HG03342 (cell line): ENCODE data around the gene ACTA2.
A peak's percentile ranks its signal among the peaks of the same experiment; 100 is the strongest.

ENCODE experiments used
- ATAC-seq: cut with Tn5 transposase; IDR thresholded peaks from one replicate; pipeline ENCODE4 v1.9.1; 2021; ENCODE audit warnings: mild to moderate bottlenecking, moderate library complexity; ENCODE audit not compliant: unreplicated experiment

Gene ACTA2

DNA sequence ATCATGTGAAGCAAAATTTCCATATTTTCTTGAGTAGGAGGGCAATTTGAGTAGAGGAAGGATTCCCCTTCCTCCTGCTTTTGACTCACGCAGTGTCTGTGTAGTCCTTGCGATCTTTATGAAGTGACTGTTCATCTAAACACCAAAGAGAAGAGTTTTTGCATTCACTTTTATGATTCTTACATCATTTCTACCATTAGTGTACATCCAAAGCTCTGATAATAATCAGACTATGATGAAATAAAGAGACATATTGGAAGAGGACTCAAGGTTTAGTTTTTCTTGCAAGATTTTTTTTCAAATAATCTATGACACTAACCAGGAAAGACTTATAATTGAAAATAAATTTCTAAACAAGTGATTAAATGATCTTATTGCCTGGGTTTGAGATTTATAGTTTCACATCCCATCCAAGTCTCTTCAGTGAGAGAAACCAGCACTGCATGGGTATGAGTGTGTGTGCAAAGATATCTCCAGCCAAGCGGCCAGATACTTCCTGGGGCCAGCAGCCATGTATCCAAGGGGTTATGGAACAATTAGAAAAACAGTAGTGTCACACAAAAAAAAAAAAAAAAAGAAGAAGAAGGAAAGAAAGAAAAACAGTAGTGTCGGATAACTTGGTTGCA lies 2.0 kb upstream of the ACTA2 start:
- ATAC-seq: no peak

GRCh38 chr10:88953662-88954061 lies 1.1 kb upstream of the ACTA2 start:
- no peak for ATAC-seq

- no peak for ATAC-seq
Measured at GRCh38 chr10:88949912-88950837, 2.4 kb downstream of the ACTA2 start.

- no peak for ATAC-seq
Measured at GRCh38 chr10:88949051-88949450, 3.5 kb downstream of the ACTA2 start.

- ATAC-seq: no peak
Measured at GRCh38 chr10:88946965-88947590, 5.5 kb downstream of the ACTA2 start.

DNA sequence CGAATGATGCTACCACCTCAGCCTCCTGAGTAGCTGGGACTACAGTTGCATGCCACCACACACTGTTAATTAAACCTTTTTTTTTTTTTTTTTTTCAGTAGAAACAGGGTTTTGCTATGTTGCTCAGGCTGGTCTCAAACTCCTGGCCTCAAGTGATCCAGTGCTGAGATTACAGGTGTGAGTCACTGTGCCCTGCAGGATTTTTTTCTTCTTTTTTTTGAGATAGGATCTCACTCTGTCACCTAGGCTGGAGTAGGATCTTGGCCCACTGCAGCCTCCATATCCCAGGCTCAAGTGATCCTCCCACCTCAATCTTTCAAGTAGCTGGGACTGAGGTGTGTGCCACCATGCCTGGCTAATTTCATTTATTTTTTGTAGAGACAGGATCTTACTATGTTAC lies 6.4 kb downstream of the ACTA2 start:
- no peak for ATAC-seq

DNA sequence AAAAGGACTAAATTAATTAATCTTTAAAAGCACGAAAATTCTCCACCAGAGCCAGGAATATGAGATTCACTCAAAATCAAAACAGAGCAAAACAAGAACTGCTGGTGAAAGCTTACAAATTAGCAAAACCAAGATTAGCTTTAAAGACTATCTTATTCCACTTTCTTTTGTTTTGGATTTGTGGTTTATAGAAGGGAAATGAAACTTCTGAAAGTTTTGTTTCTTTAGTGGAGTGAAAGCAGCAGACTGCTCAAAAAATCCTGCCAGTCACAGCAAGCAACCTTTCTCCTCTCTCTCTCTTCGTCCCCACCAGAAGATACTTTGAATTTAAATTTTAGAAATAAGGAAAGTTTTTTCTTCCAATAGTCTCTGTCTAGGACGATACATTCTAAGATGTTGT lies 7.8 kb downstream of the ACTA2 start:
- peak; percentile 61 for ATAC-seq

- no peak for ATAC-seq
Measured at GRCh38 chr10:88943778-88944177, 8.8 kb downstream of the ACTA2 start.

GRCh38 chr10:88941026-88941425 lies 11.5 kb downstream of the ACTA2 start:
- no peak for ATAC-seq

DNA sequence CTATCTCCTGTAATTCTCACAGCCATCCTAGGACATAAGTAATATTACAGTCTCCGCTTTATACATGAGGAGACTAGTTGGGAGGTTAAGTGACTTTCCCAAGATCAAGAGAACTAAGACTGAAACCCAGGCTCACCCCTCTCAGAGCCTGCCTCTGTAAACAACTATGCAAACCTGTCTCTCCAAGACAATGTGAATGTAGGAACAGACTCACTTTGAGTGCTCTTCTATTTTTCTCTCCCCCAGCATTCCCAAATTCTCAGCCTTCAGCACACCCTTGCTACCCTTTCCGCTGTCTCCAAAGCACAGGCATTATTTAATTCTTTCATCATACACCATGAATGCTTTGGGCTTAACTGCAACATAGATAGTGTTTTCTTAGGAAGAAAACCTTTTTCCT lies 13.6 kb downstream of the ACTA2 start:
- ATAC-seq: no peak

DNA sequence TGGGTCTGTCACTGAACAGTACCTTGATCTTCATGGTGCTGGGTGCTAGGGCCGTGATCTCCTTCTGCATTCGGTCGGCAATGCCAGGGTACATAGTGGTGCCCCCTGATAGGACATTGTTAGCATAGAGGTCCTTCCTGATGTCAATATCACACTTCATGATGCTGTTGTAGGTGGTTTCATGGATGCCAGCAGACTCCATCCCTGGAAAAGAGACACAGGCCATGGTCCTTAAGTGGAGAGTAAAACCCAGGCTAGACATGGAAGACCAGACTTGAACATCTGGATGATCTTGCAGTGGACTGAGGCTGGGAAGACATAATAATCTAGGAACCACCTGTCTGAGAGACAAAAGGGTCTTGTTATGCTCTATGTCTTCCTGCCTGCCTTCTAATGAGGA lies 14.5 kb downstream of the ACTA2 start:
- ATAC-seq: no peak

- no peak for ATAC-seq
Measured at GRCh38 chr10:88936656-88937055, 15.9 kb downstream of the ACTA2 start.

DNA sequence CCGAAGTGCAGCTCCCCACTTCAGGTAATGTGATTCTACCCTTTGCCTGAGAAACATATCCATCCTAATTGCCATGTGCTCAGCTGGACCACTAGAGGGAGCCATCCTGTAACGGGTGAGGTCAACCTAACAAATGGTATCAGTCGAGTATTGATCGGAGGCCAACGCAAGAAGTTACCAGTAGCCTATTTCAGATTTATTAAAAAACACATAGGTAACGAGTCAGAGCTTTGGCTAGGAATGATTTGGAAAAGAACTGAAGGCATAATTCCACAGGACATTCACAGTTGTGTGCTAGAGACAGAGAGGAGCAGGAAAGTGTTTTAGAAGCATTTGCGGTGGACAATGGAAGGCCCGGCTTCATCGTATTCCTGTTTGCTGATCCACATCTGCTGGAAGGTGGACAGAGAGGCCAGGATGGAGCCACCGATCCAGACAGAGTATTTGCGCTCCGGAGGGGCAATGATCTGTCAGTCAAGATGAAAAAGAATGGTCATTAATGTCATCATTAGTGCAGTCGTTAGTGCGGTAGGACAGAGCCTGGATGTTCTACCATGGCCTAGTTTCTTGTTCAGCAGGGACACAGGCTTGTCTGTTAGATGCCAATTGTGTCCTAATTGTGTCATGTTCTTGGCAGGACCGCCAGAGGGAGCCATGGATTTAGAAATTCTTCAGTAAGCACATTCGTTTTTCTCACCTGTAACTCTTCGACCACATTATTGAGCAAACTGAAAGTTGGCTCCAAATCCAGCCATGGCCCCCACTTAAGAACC lies 17.5 kb downstream of the ACTA2 start:
- ATAC-seq: no peak

DNA sequence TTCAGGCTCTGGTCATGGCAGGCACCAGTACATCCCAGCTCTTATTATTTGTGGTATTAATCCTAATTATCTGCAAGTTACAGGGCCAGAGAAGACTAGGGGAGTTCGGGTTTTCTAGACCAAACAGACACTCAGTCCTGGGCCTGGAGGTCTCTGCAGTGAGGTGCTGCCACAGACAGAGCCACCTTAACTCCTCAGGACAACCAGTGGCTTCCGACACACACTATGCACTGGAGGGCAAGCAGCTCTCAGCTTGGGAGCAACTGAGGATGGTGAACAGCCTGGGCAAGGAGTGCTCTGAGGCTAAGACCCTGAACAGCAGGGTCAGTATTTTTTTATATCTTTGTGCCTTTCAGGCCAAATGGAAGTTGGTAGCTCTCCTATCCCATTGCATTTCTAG lies 19.0 kb downstream of the ACTA2 start:
- no peak for ATAC-seq

DNA sequence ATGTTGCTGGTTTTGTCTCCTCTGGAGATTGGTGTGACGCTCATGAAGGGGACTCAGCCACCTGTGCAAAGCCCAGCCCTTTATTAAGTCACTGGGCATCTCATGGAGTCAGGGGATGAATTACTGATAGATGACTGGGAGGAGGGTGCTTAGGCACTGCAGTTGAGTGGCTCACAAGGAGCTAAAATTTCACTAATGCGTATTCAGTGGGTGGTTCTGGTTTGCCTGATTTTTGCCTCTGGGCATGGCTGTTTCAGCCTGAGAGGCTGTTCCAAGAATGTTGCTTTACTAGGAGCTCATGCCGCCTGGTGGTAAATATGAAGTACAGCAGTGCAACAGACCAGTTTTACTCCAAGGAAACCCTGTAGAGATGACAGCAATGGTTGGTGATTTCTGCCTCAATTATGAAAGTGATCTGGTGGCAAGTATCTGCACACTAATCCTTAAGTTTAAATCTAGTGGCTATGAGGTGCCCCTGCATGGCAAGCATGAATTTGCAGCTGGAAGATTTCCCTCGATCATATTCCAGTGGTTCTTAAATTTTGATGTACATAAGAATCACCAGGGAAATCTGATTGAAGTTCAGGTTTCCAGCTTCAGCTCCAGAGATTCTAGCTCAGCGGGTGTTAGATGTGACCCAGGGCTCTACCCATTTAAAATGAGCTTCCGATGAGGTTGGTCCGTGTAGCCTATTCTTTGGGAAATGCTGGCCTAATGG lies 19.9 kb downstream of the ACTA2 start:
- ATAC-seq: peak; percentile 66

GRCh38 chr10:88932029-88932428 lies 20.5 kb downstream of the ACTA2 start:
- peak; percentile 8 for ATAC-seq

GRCh38 chr10:88931548-88931947 lies 21.0 kb downstream of the ACTA2 start:
- no peak for ATAC-seq

GRCh38 chr10:88928254-88928653 lies 24.3 kb downstream of the ACTA2 start:
- no peak for ATAC-seq

- ATAC-seq: no peak
Measured at GRCh38 chr10:88927416-88927690, 25.2 kb downstream of the ACTA2 start.

- no peak for ATAC-seq
Measured at GRCh38 chr10:88926566-88927415, 25.8 kb downstream of the ACTA2 start.
